GM12872 (cell line): ENCODE measurements around the gene PARD3B.

Source experiments
- TF ChIP-seq, protein P1 (sequence below): IDR thresholded peaks from 3 replicates; pipeline ENCODE4 v1.5.1; 2011; ENCODE audit warnings: low read depth, mild to moderate bottlenecking, low read length, moderate library complexity; ENCODE audit not compliant: insufficient read depth

Gene PARD3B

DNA sequence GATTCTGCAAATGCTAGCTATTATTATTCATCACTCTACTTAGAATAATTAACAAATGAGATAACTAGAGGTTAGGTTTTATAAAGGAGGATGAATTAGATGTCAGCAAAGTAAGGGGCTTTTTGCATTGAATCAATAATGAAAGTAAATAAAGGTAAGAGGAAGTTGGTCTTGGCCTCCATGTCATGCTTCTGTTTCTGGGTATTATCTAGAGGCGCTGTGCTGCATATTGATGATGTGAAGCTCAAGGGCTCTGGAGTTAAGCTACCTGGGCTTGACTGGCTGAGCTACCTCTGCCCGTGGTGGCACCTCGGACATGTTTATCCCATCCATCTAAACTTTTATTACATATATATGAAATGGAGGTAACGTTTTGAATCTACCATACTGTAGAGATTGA, 350.9 kb downstream of the PARD3B start:
- TF ChIP-seq, protein P1, sequence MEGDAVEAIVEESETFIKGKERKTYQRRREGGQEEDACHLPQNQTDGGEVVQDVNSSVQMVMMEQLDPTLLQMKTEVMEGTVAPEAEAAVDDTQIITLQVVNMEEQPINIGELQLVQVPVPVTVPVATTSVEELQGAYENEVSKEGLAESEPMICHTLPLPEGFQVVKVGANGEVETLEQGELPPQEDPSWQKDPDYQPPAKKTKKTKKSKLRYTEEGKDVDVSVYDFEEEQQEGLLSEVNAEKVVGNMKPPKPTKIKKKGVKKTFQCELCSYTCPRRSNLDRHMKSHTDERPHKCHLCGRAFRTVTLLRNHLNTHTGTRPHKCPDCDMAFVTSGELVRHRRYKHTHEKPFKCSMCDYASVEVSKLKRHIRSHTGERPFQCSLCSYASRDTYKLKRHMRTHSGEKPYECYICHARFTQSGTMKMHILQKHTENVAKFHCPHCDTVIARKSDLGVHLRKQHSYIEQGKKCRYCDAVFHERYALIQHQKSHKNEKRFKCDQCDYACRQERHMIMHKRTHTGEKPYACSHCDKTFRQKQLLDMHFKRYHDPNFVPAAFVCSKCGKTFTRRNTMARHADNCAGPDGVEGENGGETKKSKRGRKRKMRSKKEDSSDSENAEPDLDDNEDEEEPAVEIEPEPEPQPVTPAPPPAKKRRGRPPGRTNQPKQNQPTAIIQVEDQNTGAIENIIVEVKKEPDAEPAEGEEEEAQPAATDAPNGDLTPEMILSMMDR: no peak

DNA sequence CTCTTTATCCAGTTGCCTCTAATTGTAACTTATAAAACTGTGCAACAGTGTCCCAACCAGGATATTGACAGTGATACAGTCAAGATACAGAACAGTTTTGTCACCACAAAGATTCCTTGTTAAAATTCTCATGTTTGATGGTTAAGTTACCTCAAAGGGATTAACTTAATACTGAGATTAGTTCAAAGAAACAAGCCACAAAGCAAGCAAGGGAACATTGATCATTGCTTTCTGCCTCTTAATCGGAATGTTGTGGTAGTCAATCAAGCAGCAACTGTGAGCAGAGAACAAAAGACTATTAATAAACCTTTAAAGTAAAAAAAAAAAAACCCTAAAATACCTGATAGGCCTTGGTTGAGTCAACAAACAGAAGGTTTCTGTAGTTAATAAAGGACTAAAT, 352.3 kb downstream of the PARD3B start:
- TF ChIP-seq, protein P1: no peak

DNA sequence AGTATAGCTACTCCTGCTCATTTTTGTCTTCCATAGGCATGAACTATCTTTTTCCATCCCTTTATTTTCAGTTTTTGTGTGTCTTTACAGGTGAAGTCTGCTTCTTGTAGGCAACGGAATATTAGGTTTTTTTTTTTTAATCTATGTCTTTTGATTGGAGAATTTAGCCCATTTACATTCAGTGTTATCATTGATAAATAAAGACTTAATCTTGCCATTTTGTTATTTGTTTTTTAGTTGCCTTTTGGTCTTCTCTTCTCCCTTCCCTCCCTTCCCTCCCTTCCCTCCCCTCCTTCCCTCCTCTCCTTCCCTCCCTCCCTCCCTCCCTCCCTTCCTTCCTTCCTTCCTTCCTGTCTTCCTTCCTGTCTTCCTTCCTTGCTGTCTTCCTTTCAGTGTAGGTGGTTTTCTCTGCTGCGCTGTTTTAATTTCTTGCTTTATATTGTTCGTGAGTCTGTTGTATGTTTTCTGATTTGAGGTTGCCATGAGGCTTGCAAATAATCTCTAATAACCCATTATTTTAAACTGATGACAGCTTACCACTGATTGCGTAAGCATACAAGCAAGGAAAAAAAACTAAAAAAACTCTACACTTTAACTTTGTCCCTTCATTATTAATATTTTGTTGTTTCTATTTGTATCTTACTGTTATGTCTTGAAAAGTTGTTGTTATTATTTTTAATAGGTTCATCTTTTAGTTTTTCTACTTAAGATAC, 353.8 kb downstream of the PARD3B start:
- TF ChIP-seq, protein P1: no peak

DNA sequence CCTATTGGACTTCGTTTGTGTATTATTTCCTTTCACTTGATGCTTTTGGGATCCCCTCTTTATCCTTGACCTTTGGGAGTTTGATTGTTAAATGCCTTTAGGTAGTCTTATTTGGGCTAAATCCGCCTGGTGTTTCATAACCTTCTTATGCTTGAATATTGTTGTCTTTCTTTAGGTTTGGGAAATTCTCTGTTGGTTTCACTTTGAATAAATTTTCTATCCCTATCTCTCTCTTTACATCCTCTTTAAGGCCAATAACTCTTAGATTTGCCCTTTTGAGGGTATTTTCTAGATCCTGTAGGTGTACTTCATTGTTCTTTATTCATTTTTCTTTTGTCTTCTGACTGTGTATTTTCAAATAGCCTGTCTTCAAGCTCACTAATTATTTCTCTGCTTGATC, 354.7 kb downstream of the PARD3B start:
- TF ChIP-seq, protein P1: no peak

DNA sequence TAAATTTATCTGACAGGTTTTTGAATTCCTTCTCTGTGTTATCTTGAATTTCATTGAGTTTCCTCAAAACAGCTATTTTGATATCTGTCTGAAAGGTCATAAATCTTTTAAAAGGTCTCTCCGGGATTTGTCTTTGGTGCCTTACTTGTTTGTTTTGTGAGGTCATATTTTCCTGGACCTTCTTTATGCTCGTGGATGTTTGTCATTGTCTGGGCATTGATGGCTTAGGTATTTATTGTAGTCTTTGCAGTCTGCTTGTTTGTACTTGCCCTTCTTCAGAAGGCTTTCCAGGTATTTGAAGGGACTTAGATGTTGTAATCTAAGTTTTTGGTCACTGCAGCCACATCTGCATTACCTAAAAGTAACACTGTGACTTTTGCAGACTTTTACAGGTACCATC, 355.2 kb downstream of the PARD3B start:
- TF ChIP-seq, protein P1: no peak

DNA sequence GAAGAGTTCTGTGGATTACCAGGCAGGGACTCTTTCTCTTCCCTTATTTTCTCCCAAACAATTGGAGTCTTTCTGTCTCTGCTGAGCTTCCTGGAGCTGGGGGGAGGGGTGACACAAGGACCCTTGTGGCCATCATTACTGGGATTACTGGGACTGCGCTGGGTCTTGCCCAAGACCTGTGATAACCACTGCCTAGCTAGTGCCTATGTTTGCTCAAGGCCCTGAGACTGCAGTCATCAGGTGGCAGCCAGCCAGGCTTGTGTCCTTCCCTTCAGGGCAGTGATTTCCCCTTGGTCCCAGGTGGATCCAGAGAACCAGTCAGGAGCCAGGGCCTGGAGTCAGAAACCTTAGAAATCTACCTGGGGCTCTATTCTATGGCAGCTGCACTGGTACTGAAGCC, 355.6 kb downstream of the PARD3B start:
- TF ChIP-seq, protein P1: no peak

DNA sequence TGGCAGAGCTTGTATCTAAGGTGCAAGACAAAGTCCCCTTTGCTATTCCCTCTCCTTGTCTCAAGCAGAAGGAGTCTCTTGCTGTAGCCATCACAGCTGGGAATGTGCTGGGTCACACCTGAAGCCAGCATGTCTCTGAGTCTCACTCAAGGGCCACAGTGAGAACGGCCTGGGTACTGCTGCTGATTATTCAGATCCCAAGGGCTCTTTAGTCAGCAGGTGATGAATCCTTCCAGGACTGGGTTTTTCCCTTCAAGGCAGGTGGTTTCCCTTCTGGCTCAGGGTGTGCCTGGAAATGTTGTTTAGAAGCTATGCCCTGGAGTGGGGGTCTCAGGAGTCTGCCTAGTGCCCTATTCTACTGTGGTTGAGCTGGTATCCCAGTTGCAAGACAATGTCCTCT, 356.3 kb downstream of the PARD3B start:
- TF ChIP-seq, protein P1: no peak
